HEK293T (cell line): Measurements from ENCODE around the gene DNAJA4.

Source experiments
- ARNT ChIP-seq: fragments of 450-650 bp; IDR thresholded peaks from 2 replicates; pipeline ENCODE4 v1.6.1; 2017; ENCODE audit warnings: mild to moderate bottlenecking
- BHLHE40 ChIP-seq: fragments of 450-650 bp; IDR thresholded peaks from 2 replicates; pipeline ENCODE4 v1.6.1; 2016; ENCODE audit warnings: mild to moderate bottlenecking, moderate library complexity, borderline replicate concordance
- ELF4 ChIP-seq: fragments of 450-650 bp; IDR thresholded peaks from 2 replicates; pipeline ENCODE4 v1.6.1; 2017; ENCODE audit warnings: antibody characterized with exemption
- FOXA1 ChIP-seq: fragments of 450-650 bp; IDR thresholded peaks from 2 replicates; pipeline ENCODE4 v1.6.1; 2016; ENCODE audit warnings: mild to moderate bottlenecking
- FOXK2 ChIP-seq: fragments of 450-650 bp; IDR thresholded peaks from 2 replicates; pipeline ENCODE4 v1.6.1; 2016; ENCODE audit warnings: mild to moderate bottlenecking
- FOXM1 ChIP-seq: fragments of 450-650 bp; IDR thresholded peaks from 2 replicates; pipeline ENCODE4 v1.6.1; 2017; ENCODE audit warnings: mild to moderate bottlenecking, borderline replicate concordance
- NFRKB ChIP-seq: fragments of 450-650 bp; IDR thresholded peaks from 2 replicates; pipeline ENCODE4 v1.6.1; 2016; ENCODE audit warnings: mild to moderate bottlenecking, moderate library complexity
- PKNOX1 ChIP-seq: fragments of 450-650 bp; IDR thresholded peaks from 2 replicates; pipeline ENCODE4 v1.6.1; 2016
- SUZ12 ChIP-seq: fragments of 450-650 bp; IDR thresholded peaks from 2 replicates; pipeline ENCODE4 v1.6.1; 2016; ENCODE audit warnings: mild to moderate bottlenecking
- ZNF384 ChIP-seq: fragments of 450-650 bp; IDR thresholded peaks from 2 replicates; pipeline ENCODE4 v1.6.1; 2016

GRCh38 chr15:78261062-78261461 lies 3.3 kb upstream of the DNAJA4 start:
- TF ChIP-seq PKNOX1 (no peak), FOXM1 (no peak), ZNF384 (no peak), BHLHE40 (no peak), ELF4 (no peak), FOXK2 (no peak), SUZ12 (no peak), ARNT (no peak), NFRKB (no peak), FOXA1 (no peak)
